ENCODE measurements around the gene TRPV3. TPM values are rescaled to one million over a fixed set of nuclear protein-coding genes. Genes with fewer than 3 reads are reported as not detected.

The TRPV3 gene
- total RNA-seq, 2 experiments from 2014 or later = 0.25 to 0.56 TPM

GRCh38 chr17:3572231-3572630 is 14.6 kb upstream of the TRPV3 start:
- no peaks in the 10 kb centered on the region for H3K9me3 Mint-ChIP-seq
- H3K4me1 Mint-ChIP-seq (ENCODE audit: low read depth) = no peaks in the 10 kb centered on the region
- H3K27me3 ChIP-seq (ENCODE audit: control insufficient read depth in 1 of 2, insufficient read depth in 2 of 2, low read length in 2 of 2) = no peaks in the 10 kb centered on the region
- ATAC-seq (ENCODE audit: poor library complexity) = no peak
- ChIA-PET CTCF (no interaction called here), POLR2A (no interaction called here)
- H3K4me3 Mint-ChIP-seq = no peak overlapping the region
- no peaks in the 10 kb centered on the region for H3K4me1 ChIP-seq (ENCODE audit: insufficient read depth, low read length)
- no peaks in the 10 kb centered on the region for H3K27me3 Mint-ChIP-seq
- no peak for TF ChIP-seq CTCF (IDR thresholded peaks at IDR 0.05)
- H3K27ac Mint-ChIP-seq = no peak overlapping the region
- no peak overlapping the region for H3K4me3 ChIP-seq (ENCODE audit: low read length)
- peaks cover 13% of the 10 kb centered on the region for H3K36me3 Mint-ChIP-seq (ENCODE audit: low read depth)
- no peak for DNase-seq
- no peaks in the 10 kb centered on the region for H3K9me3 ChIP-seq (ENCODE audit: control insufficient read depth in 1 of 2, insufficient read depth in 1 of 2, low read length in 2 of 2)
- no peak overlapping the region for H3K27ac ChIP-seq (ENCODE audit: low read depth in 1 of 2, low read length in 2 of 2)
- intact Hi-C loops (cut with DNase I, micrococcal nuclease) = no loop called here
- H3K36me3 ChIP-seq (ENCODE audit: insufficient read depth, low read length) = peaks cover 2% of the 10 kb centered on the region

- H3K27ac ChIP-seq (ENCODE audit: low read depth in 1 of 2, low read length in 2 of 2) = no peak overlapping the region
- no peaks in the 10 kb centered on the region for H3K9me3 Mint-ChIP-seq
- CTCF ChIA-PET = no interaction called here
- intact Hi-C loops (cut with DNase I, micrococcal nuclease) = no loop called here
- no peak for ATAC-seq (ENCODE audit: poor library complexity)
- H3K27ac Mint-ChIP-seq = no peak overlapping the region
- H3K4me3 ChIP-seq (ENCODE audit: low read length) = no peak overlapping the region
- no peaks in the 10 kb centered on the region for H3K4me1 ChIP-seq (ENCODE audit: insufficient read depth, low read length)
- no peaks in the 10 kb centered on the region for H3K4me1 Mint-ChIP-seq (ENCODE audit: low read depth)
- no peak overlapping the region for H3K4me3 Mint-ChIP-seq
- no peak for TF ChIP-seq CTCF (IDR thresholded peaks at IDR 0.05)
- POLR2A ChIA-PET = no interaction called here
- H3K9me3 ChIP-seq (ENCODE audit: control insufficient read depth in 1 of 2, insufficient read depth in 1 of 2, low read length in 2 of 2) = no peaks in the 10 kb centered on the region
- H3K36me3 Mint-ChIP-seq (ENCODE audit: low read depth) = peaks cover 13% of the 10 kb centered on the region
- H3K36me3 ChIP-seq (ENCODE audit: insufficient read depth, low read length) = peaks cover 2% of the 10 kb centered on the region
- DNase-seq = no peak
- H3K27me3 ChIP-seq (ENCODE audit: control insufficient read depth in 1 of 2, insufficient read depth in 2 of 2, low read length in 2 of 2) = no peaks in the 10 kb centered on the region
- H3K27me3 Mint-ChIP-seq = no peaks in the 10 kb centered on the region
Measured at GRCh38 chr17:3571043-3571900, 13.7 kb upstream of the TRPV3 start.

GRCh38 chr17:3569534-3570137 is 12.0 kb upstream of the TRPV3 start:
- no peak overlapping the region for H3K4me3 ChIP-seq (ENCODE audit: low read length)
- no peak overlapping the region for H3K4me3 Mint-ChIP-seq
- H3K9me3 ChIP-seq (ENCODE audit: control insufficient read depth in 1 of 2, insufficient read depth in 1 of 2, low read length in 2 of 2) = no peaks in the 10 kb centered on the region
- POLR2A ChIA-PET = no interaction called here
- H3K9me3 Mint-ChIP-seq = no peaks in the 10 kb centered on the region
- TF ChIP-seq CTCF (IDR thresholded peaks at IDR 0.05) = no peak
- no peak for DNase-seq
- no peaks in the 10 kb centered on the region for H3K27me3 Mint-ChIP-seq
- H3K36me3 Mint-ChIP-seq (ENCODE audit: low read depth) = peaks cover 8% of the 10 kb centered on the region
- no peak for ATAC-seq (ENCODE audit: poor library complexity)
- H3K4me1 ChIP-seq (ENCODE audit: insufficient read depth, low read length) = no peaks in the 10 kb centered on the region
- no peak overlapping the region for H3K27ac ChIP-seq (ENCODE audit: low read depth in 1 of 2, low read length in 2 of 2)
- no peak overlapping the region for H3K27ac Mint-ChIP-seq
- H3K27me3 ChIP-seq (ENCODE audit: control insufficient read depth in 1 of 2, insufficient read depth in 2 of 2, low read length in 2 of 2) = no peaks in the 10 kb centered on the region
- H3K4me1 Mint-ChIP-seq (ENCODE audit: low read depth) = no peaks in the 10 kb centered on the region
- CTCF ChIA-PET = no interaction called here
- H3K36me3 ChIP-seq (ENCODE audit: insufficient read depth, low read length) = peaks cover 2% of the 10 kb centered on the region
- intact Hi-C loops (cut with DNase I, micrococcal nuclease) = no loop called here
